Activated naive CD4-positive, alpha-beta T cell treated with anti-CD3 and anti-CD28 coated beads, Interleukin-2, amount 50 U/mL, for 24 hours (primary cell): ENCODE data around the gene SLC49A3.
"Not testable (repeated sequence)": the region's sequence is repeated elsewhere in the genome, so short reads cannot be mapped to it uniquely, and the experiment has no call there.

Experiments used
- H3K27ac Mint-ChIP-seq: one replicate; pipeline ENCODE4 v1.8.0; 2021; ENCODE audit warnings: mild to moderate bottlenecking, mixed read lengths
- H3K27me3 Mint-ChIP-seq: one replicate; pipeline ENCODE4 v1.8.0; 2021; ENCODE audit warnings: mixed read lengths
- H3K36me3 Mint-ChIP-seq: one replicate; pipeline ENCODE4 v1.8.0; 2021; ENCODE audit warnings: mixed read lengths
- H3K4me1 Mint-ChIP-seq: one replicate; pipeline ENCODE4 v1.8.0; 2021; ENCODE audit warnings: mixed read lengths
- H3K4me3 Mint-ChIP-seq: one replicate; pipeline ENCODE4 v1.8.0; 2021; ENCODE audit warnings: mild to moderate bottlenecking, mixed read lengths
- H3K9me3 Mint-ChIP-seq: one replicate; pipeline ENCODE4 v1.8.0; 2021; ENCODE audit warnings: mixed read lengths

The SLC49A3 gene

DNA sequence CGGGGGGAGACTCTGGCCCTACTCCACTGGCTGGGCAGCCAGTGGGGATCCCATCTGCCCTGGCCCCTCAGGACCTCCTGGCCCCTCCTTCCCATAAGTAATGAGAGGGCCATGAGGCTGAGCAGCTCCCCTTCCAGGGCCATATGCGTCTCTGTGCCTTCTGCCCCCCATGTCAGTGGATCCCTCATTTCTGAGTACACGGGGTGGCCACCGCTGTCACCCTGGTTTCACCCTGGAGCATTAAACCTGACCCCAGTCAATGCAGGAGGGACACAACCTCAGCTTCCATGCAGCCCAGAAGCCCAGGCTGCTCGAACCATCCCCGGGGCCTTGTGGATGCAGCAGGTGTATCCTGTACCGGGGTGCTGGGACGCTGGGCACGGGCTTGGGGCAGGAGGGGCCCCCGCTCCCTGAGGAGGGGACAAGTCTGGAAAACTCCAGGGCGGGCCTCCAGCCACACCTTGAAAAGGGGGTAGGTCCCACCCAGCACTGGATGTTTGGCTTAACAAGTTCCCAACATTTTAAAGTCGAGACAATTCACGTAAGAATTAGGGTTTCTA lies 39.1 kb downstream of the SLC49A3 start:
- H3K9me3 Mint-ChIP-seq, result no peaks in the 10 kb centered on the region
- peaks cover 9% of the 10 kb centered on the region for H3K4me1 Mint-ChIP-seq
- H3K27me3 Mint-ChIP-seq, result peaks cover 6% of the 10 kb centered on the region
- H3K36me3 Mint-ChIP-seq, result peaks cover 2% of the 10 kb centered on the region
- H3K27ac Mint-ChIP-seq, result no peak overlapping the region
- H3K4me3 Mint-ChIP-seq, result no peak overlapping the region

DNA sequence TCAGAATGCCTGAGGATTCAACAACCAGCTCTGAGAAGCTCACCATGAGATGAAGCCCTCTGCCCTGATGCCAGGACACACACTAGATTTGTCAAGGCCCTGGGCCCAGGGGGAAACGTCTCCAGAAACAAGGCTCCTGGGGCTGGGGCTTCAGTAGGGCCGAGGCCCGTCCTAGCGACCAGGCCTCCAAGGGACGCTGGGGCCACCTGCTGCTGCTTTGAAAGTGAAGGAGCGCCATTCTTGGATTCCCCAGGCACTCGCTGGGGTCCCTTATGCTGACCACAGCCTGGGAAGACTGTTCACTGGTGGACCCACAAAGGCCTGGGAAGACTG lies 39.7 kb downstream of the SLC49A3 start:
- Mint-ChIP-seq H3K4me1 (peaks cover 9% of the 10 kb centered on the region), H3K36me3 (peaks cover 2% of the 10 kb centered on the region), H3K27me3 (peaks cover 6% of the 10 kb centered on the region), H3K4me3 (no peak overlapping the region), H3K9me3 (no peaks in the 10 kb centered on the region), H3K27ac (no peak overlapping the region)

DNA sequence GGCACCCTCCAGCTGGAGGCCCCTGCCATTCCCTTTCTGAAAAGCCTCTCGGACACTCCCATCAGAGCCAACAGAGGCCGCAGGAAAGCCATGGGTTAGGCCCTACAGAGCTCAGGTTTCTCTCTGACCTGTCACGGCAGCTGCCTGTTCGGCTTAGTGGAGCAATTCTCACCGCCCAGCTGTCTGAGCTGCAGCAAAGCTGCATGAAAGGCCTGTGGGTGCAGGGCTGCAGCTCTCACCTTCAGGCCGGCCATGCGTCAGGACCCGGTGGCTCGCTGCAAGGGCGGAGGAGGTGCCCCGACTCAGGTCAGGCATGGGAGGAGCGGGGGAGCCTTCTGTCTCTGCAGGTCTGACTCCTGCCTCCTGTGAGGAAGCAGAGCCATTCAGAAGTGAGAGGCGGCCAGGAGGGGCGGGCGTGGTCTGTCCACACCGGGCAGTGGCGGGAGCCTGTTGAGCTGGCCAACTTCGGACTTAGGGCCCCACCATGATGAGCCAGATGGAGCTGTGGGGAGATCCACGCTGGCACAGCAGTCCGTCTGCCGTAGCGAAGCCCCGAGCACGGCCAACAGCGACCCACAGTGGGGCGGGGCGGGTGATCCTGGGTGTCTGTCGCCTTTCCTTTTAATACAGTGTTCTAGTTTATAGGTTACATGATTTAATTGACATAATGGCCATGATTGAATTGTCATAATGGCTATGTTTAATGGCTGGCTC lies 40.2 kb downstream of the SLC49A3 start:
- no peak overlapping the region for H3K4me3 Mint-ChIP-seq
- no peaks in the 10 kb centered on the region for H3K9me3 Mint-ChIP-seq
- H3K36me3 Mint-ChIP-seq, result peaks cover 2% of the 10 kb centered on the region
- peaks cover 6% of the 10 kb centered on the region for H3K27me3 Mint-ChIP-seq
- H3K4me1 Mint-ChIP-seq, result peaks cover 9% of the 10 kb centered on the region
- no peak overlapping the region for H3K27ac Mint-ChIP-seq

DNA sequence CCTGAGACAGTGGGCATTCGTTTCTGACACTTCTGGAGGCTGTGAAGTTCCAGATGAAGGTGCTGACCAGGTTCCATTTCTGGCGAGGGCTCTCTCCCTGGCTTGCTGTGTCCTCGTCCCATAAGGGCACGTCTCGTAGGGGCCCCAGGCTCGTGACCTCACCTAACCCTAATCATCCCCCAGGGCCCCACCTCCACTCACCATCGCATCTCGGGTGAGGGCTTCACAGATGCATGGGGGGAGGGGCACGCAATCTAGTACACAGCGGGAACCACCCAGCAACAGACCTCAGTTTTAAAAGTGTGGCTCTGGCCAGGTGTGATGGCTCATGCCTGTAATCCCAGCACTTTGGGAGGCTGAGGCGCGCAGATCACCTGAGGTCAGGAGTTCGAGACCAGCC lies 41.5 kb downstream of the SLC49A3 start:
- H3K36me3 Mint-ChIP-seq, result peaks cover 2% of the 10 kb centered on the region
- peaks cover 9% of the 10 kb centered on the region for H3K27me3 Mint-ChIP-seq

DNA sequence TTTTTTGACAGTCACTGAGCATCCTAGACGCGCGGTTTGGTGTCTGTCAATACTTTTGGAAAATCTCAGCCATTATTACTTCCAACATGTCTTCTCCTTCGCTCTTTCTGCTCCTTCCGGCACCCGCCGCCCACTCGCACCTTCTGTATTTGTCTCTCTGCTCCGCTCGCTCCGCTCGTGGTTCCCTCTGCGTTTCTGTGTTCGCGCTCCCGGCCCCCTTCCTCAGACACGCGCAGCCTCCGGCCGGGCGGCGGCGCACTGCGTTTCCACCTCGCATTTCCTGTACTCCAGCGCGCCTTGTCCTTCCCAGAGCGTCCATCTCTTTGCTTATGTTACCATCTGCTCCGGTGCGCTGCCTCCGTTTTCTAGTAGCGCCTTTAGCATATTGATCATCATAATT lies 42.5 kb downstream of the SLC49A3 start:
- H3K9me3 Mint-ChIP-seq, result no peaks in the 10 kb centered on the region
- peaks cover 2% of the 10 kb centered on the region for H3K36me3 Mint-ChIP-seq
- peak overlapping the region; percentile 74 for H3K27ac Mint-ChIP-seq
- peaks cover 9% of the 10 kb centered on the region for H3K4me1 Mint-ChIP-seq
- H3K4me3 Mint-ChIP-seq, result peak overlapping the region; percentile 77
- peaks cover 9% of the 10 kb centered on the region for H3K27me3 Mint-ChIP-seq

More for the DNA sequence above, 41.5 kb downstream of the SLC49A3 start:
- no peak overlapping the region for H3K27ac Mint-ChIP-seq
- no peak overlapping the region for H3K4me3 Mint-ChIP-seq
- no peaks in the 10 kb centered on the region for H3K9me3 Mint-ChIP-seq
- peaks cover 9% of the 10 kb centered on the region for H3K4me1 Mint-ChIP-seq

DNA sequence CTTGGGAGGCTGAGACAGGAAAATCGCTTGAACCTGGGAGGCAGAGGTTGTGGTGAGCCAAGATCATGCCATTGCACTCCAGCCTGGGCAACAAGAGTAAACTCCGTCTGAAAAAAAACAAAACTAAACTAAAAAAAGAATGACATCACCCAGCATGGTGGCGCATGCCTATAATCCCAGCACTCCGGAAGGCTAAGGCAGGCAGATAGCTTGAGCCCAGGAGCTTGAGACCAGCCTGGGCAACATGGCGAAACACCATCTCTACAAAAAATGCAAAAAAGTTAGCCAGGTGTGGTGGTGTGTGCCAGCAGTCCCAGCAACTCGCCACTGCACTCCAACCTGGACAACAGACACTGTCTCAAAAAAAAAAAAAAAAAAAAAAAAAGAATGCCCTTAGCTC lies 46.6 kb downstream of the SLC49A3 start:
- H3K36me3 Mint-ChIP-seq, H3K4me3 Mint-ChIP-seq, H3K4me1 Mint-ChIP-seq, H3K9me3 Mint-ChIP-seq, H3K27ac Mint-ChIP-seq: not testable (repeated sequence)
- peaks cover 16% of the 10 kb centered on the region for H3K27me3 Mint-ChIP-seq

DNA sequence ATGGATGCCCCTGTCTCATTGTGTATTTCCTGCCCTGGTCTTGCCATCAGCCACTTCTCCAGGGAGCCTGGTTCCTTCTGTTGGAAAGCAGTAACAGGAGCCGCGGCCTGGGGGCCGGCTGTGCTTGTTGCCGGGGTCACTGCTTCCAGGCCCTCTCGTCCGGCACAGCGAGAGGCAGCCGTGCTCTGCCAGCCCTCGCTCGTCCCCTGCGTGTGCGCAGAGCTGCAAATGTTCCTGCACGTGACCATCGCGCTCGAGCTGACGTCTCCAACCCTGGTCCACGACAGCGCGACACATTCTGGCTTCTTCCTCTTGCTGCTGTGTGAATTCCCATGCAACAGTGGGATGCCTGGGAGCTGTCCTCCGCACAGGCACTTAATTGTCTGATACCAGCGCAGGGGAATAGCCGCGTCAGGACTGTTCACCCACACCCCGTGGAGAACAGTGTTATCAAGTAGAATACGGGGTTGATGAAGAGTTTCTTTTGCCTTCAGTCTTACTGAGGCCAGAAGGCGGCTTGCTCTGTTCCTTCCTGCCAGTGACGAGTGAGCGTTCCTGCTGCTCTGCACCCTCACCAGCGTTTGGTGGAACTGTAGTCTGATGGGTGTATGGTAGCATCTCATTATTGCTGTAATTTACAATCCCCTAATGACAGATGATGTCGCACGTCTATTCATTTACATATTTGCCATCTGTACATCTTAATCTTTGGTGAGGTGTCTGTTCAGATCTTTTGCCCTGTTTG lies 51.2 kb downstream of the SLC49A3 start:
- Mint-ChIP-seq H3K4me1 (no peaks in the 10 kb centered on the region), H3K36me3 (no peaks in the 10 kb centered on the region)

DNA sequence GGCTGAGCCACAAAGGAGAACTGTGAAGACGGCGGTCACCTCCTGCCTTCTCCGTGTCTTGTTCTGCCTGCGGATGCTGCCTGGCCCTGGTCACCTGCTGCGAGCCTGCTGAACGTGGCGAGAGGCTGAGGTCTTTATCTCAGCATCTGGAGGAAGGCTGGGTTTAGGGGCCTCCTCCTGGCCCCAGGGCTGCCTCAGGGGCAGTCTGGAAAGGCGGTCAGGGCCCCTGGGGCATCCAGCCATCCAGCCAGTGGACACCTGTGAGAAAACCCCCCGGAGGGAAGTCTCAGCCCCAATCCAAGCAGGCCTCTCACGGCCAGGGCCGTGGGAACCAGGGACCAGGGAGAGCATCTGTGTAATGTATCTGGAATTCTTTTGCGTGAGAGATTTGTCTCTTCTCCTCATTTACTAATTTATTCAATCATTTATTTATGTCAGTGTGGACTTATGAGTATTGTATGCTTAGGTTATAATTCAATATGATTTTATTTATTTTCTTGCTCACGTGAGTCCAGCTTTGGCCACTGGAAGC lies 52.3 kb downstream of the SLC49A3 start:
- Mint-ChIP-seq H3K27ac (no peak overlapping the region), H3K27me3 (peaks cover 7% of the 10 kb centered on the region), H3K4me3 (no peak overlapping the region), H3K9me3 (peaks cover 10% of the 10 kb centered on the region), H3K4me1 (no peaks in the 10 kb centered on the region), H3K36me3 (no peaks in the 10 kb centered on the region)

More for the DNA sequence above, 51.2 kb downstream of the SLC49A3 start:
- Mint-ChIP-seq H3K4me3 (no peak overlapping the region), H3K9me3 (peaks cover 7% of the 10 kb centered on the region), H3K27me3 (peaks cover 7% of the 10 kb centered on the region), H3K27ac (no peak overlapping the region)

DNA sequence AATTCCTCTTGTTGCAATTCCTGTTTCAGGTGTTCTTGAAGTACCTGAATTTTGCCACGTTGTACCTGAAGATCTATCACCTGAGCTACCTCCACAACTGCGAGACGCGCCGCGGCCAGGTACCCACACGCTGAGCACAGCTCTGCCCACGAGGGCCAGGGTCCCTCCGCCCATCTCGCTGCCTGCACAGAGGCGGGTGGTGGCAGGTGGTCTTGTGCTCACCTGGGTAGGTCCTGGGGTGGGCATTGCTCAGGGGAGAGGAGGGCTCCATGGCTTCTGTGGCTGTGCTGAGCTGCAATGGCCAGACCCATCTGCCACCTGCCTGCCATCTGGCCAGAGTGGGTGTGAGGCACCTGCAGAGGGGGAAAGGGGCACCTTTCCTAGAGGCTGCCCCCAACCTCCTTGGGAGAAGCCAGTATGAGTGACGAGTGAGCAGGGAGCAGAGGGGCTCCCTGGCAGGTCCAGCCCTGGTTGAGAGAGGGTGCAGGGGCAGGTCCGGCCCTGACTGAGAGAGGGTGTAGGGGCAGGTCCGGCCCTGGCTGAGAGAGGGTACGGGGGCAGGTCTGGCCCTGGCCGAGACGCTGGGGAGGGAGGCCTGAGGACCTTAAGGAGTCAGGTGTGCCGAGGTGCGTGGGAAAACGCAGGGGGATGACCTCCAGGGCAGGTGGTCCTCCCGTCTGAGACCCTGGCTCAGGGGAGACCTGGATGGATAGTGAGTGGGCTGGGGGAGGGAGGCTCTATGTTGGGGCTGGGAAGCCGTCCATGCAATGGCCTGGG lies 52.9 kb downstream of the SLC49A3 start:
- Mint-ChIP-seq H3K4me3 (no peak overlapping the region), H3K4me1 (no peaks in the 10 kb centered on the region), H3K27me3 (peaks cover 7% of the 10 kb centered on the region), H3K9me3 (peaks cover 8% of the 10 kb centered on the region), H3K36me3 (no peaks in the 10 kb centered on the region), H3K27ac (no peak overlapping the region)

DNA sequence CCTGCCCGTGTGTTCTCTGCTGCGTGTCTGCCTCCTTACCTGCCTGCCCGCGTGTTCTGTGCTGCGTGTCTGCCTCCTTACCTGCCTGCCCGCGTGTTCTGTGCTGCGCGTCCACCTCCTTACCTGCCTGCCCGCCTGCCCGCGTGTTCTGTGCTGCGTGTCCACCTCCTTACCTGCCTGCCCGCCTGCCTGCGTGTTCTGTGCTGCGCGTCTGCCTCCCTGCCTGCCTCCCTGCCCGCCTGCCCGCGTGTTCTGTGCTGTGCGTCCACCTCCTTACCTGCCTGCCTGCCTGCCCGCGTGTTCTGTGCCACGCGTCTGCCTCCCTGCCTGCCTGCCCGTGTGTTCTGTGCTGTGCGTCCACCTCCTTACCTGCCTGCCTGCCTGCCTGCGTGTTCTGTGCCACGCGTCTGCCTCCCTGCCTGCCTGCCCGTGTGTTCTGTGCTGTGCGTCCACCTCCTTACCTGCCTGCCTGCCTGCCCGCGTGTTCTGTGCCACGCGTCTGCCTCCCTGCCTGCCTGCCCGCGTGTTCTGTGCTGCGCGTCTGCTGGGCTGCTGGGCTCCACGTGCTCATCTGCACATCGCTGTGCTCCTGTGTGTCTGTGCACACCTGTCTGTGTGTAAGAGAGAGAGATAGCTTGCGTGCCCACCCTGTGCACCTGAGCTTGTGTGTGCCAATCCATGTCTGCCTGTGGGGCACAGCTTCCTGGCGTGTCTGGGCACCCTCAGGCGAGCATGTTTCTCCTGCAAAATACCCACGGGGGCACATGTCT lies 53.7 kb downstream of the SLC49A3 start:
- not testable (repeated sequence) for H3K4me3 Mint-ChIP-seq, H3K27ac Mint-ChIP-seq, H3K4me1 Mint-ChIP-seq, H3K36me3 Mint-ChIP-seq, H3K27me3 Mint-ChIP-seq, H3K9me3 Mint-ChIP-seq

DNA sequence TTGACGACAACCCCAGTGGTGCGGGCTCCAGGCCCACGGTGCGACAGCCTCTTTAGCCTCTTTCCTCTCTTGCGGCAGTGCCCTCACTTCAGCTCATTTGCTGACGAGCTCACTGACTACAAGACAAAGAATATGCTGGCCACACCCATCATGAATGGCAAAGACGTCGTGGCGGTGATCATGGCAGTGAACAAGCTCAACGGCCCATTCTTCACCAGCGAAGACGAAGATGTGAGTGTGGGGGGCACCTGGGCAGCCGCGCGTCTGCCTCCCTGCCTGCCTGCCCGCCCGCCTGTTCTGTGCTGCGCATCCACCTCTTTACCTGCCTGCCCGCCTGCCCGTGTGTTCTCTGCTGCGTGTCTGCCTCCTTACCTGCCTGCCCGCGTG lies 54.4 kb downstream of the SLC49A3 start:
- H3K36me3 Mint-ChIP-seq, result no peaks in the 10 kb centered on the region
- H3K27me3 Mint-ChIP-seq, result peaks cover 7% of the 10 kb centered on the region
- H3K27ac Mint-ChIP-seq, result no peak overlapping the region
- no peak overlapping the region for H3K4me3 Mint-ChIP-seq
- H3K4me1 Mint-ChIP-seq, result no peaks in the 10 kb centered on the region
- peaks cover 4% of the 10 kb centered on the region for H3K9me3 Mint-ChIP-seq

DNA sequence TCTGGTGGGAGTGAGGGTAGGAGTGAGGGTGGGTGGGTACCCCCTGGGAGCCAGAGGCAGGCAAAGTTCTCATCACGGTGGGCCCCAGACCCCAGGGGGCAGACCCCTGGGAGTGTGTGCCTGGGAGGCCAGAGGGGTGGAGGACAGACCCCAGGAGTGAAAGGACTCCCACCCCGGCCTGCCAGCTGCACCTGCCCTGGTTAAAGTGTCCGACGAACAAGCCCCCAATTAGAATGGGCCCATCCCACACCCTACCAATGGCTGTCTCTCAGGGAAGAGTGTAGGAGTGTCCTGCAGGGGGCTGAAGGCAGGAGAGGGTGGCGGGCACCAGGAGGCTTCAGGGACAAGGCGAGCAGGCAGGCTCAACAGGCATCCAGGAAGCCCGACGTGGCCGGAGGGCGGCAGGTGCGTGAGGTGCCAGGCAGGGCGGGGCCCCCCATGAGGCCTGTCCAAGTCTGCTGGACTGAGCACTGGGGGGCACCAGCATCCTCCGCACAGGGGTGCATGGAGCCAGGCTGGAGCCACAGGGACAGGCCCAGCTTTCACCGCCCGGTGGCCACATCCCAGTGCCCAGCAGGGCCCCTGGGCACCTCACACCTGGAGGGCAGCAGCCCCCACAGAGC lies 54.9 kb downstream of the SLC49A3 start:
- Mint-ChIP-seq H3K27me3 (peaks cover 5% of the 10 kb centered on the region), H3K4me3 (no peak overlapping the region), H3K9me3 (peaks cover 4% of the 10 kb centered on the region), H3K4me1 (no peaks in the 10 kb centered on the region), H3K27ac (no peak overlapping the region), H3K36me3 (no peaks in the 10 kb centered on the region)

DNA sequence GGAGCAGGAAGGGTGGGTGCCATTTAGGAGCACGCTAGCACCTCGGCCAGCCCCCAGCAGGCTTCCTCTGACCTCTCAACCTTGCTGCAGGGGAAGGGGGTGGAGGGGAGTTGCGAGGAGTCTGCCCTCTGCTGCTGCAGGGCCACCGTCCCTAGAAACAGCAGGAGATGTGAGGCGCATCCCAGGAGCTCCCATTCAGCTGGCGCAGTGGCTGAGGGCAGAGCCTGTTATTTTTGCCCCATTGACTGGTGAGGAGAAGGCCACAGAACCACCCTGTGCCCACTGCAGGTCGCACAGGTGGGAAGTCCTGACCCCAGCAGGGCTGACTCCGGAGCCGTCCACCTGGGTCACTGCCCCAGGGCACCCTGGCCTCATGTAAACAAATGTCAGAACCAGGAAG lies 55.5 kb downstream of the SLC49A3 start:
- Mint-ChIP-seq H3K36me3 (no peaks in the 10 kb centered on the region), H3K27ac (no peak overlapping the region), H3K9me3 (peaks cover 4% of the 10 kb centered on the region), H3K4me1 (no peaks in the 10 kb centered on the region), H3K4me3 (no peak overlapping the region), H3K27me3 (peaks cover 1% of the 10 kb centered on the region)

DNA sequence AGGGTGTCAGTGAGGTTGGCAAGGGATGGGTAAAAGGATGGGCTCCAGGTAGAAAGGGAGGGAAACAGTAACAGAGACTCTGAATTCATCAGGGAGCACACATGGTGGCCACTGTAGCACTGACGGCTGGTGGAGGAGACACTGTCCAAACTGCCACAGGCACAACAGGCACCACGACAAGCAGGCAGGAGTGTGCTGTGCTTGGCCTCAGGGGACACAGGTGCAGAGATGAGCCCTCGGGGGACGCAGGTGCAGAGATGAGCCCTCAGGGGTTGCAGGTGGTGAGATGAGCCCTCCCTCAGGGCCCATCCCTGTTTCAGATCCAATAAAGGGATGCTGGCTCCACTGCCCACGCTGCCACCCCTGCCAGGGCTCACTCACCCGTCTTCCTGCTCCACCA lies 56.0 kb downstream of the SLC49A3 start:
- Mint-ChIP-seq H3K27ac (no peak overlapping the region), H3K36me3 (no peaks in the 10 kb centered on the region), H3K4me3 (no peak overlapping the region), H3K4me1 (no peaks in the 10 kb centered on the region), H3K9me3 (peaks cover 4% of the 10 kb centered on the region), H3K27me3 (no peaks in the 10 kb centered on the region)
